Neuron (in vitro differentiated cells): ENCODE results near the gene CRYBB1.
"Not testable (repeated sequence)": the region's sequence is repeated elsewhere in the genome, so short reads cannot be mapped to it uniquely, and the experiment has no call there.

Source experiments
- H2AFZ ChIP-seq: one replicate; pipeline ENCODE4 v1.6.1; 2013; ENCODE audit warnings: low read depth, mild to moderate bottlenecking, inconsistent platforms, low read length, moderate library complexity
- H3K27me3 ChIP-seq: one replicate; pipeline ENCODE4 v1.6.1; 2013; ENCODE audit warnings: low read length; ENCODE audit not compliant: insufficient read depth
- H3K36me3 ChIP-seq: one replicate; pipeline ENCODE4 v1.6.1; 2013; ENCODE audit warnings: low read length; ENCODE audit not compliant: insufficient read depth
- H3K4me1 ChIP-seq: one replicate; pipeline ENCODE4 v1.6.1; 2013; ENCODE audit warnings: low read length; ENCODE audit not compliant: insufficient read depth
- H3K4me3 ChIP-seq: 2 replicates; pipeline ENCODE4 v1.5.1; 2013; ENCODE audit warnings: mild to moderate bottlenecking, low read length, moderate library complexity
- H3K9me3 ChIP-seq: one replicate; pipeline ENCODE4 v1.6.1; 2013; ENCODE audit warnings: low read length

CRYBB1 gene

GRCh38 chr22:26629988-26630761, 12.3 kb upstream of the CRYBB1 start:
- Histone ChIP-seq H3K4me3 (no peak overlapping the region), H3K4me1 (no peaks in the 10 kb centered on the region), H2AFZ (no peak overlapping the region), H3K36me3 (no peaks in the 10 kb centered on the region), H3K27me3 (no peaks in the 10 kb centered on the region), H3K9me3 (no peaks in the 10 kb centered on the region)

DNA sequence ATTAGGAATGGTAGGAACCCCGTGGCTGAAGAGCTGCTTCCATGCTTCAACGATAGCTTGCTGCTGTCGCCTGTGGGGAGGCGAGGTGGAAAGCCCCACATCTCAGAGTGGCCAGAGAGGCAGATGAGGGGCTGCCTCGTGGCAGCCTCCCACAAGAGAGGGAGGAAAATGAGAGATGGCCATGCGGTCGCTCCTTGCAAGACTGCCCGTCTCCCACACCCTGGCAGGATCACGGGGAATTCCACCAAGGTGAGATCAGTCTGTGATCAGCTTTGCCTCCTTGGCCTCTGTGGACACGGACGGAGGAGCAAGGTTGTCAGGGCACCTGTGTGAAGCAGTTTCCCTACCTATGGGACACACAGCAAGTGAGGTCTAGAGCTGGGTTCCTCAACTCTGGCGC, 7.0 kb upstream of the CRYBB1 start:
- no peaks in the 10 kb centered on the region for H3K9me3 ChIP-seq
- no peaks in the 10 kb centered on the region for H3K27me3 ChIP-seq
- H2AFZ ChIP-seq, result no peak overlapping the region
- no peaks in the 10 kb centered on the region for H3K36me3 ChIP-seq
- H3K4me3 ChIP-seq, result no peak overlapping the region
- peaks cover 7% of the 10 kb centered on the region for H3K4me1 ChIP-seq

GRCh38 chr22:26623984-26624383, 6.2 kb upstream of the CRYBB1 start:
- Histone ChIP-seq H3K4me3 (no peak overlapping the region), H3K27me3 (no peaks in the 10 kb centered on the region), H2AFZ (no peak overlapping the region)

DNA sequence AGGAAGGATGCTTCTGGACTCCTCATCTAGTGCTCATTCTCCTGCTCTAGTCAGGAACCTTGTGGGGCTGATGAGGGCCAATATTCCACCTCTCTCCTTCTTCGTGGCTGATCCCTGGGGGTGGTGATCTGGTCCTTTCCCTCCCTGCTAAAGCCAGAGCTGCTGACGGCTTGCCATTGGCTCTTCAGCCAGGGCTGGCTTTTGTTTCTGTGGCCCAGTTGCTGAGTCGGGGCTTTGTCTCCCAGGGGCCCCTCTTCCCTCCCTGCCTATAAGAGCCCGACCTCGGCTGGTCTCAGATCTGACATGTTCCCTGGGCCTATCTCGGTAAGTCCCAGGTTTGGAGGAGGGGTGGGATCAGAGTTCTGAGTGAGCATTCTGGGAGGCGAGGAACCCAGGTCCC, 3.8 kb upstream of the CRYBB1 start, which contains the start of gene CRYBA4:
Gene CRYBA4 (plus strand): TSS at position 301 of the 400 bp plus-strand sequence. CDS start 634 bp downstream, outside the sequence.
- H3K4me3 ChIP-seq, result no peak within 1 kb of the TSS
- H3K27me3 ChIP-seq, result no peaks in the 10 kb centered on the region
- peaks cover 24% of the 10 kb centered on the region for H3K4me1 ChIP-seq
- H3K36me3 ChIP-seq, result no peaks in the 10 kb centered on the region
- no peak within 1 kb of the TSS for H2AFZ ChIP-seq
- no peaks in the 10 kb centered on the region for H3K9me3 ChIP-seq

More at GRCh38 chr22:26623984-26624383, 6.2 kb upstream of the CRYBB1 start:
- Histone ChIP-seq H3K36me3 (no peaks in the 10 kb centered on the region), H3K9me3 (no peaks in the 10 kb centered on the region), H3K4me1 (peaks cover 7% of the 10 kb centered on the region)

DNA sequence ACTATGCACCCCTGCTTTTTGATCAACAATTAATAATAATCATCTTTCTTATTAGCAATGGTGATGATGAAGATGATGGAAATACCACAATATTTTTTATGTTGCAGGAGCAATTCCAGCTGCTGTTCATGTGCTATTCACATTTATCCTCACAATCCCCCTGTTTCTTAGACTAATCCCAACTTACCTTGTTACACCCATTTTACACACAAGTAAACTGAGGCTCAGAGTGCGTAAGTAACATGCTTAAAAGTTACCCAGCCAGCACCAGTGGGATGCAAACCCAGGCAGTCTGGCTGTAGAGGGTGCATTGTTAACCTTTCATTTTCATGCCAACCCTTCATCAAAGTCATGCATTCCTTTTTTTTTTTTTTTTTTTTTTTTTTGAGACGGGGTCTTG, 2.4 kb upstream of the CRYBB1 start:
- no peak overlapping the region for H2AFZ ChIP-seq
- no peaks in the 10 kb centered on the region for H3K9me3 ChIP-seq
- no peaks in the 10 kb centered on the region for H3K36me3 ChIP-seq
- peaks cover 24% of the 10 kb centered on the region for H3K4me1 ChIP-seq
- H3K27me3 ChIP-seq, result no peaks in the 10 kb centered on the region
- no peak overlapping the region for H3K4me3 ChIP-seq

GRCh38 chr22:26619510-26619909, 1.7 kb upstream of the CRYBB1 start:
- H3K9me3 ChIP-seq, result no peaks in the 10 kb centered on the region
- H3K36me3 ChIP-seq, result no peaks in the 10 kb centered on the region
- H3K4me3 ChIP-seq, result no peak overlapping the region
- no peaks in the 10 kb centered on the region for H3K27me3 ChIP-seq
- H3K4me1 ChIP-seq, result peaks cover 30% of the 10 kb centered on the region
- no peak overlapping the region for H2AFZ ChIP-seq

DNA sequence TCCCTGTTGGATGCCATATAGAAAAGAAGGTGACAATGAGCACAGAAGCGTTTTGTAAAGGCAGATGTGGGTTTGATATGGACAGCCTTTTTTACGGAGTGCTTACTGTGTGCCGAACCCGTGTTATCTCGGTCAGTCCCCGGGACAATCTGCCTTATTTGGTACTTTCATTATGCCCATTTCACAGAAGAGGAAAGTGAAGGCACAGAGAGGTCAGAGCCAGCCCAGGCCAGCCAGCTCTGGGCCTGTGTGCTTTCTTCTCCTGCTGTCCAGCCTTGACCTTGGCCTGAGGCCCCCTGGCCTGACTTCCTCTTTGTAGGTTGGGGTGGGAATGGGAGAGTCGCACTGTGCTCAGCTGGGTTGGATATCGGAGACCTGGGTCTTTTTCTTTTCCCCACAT, 628 bp upstream of the CRYBB1 start:
- H3K4me1 ChIP-seq, result peaks cover 38% of the 10 kb centered on the region
- no peak overlapping the region for H2AFZ ChIP-seq
- H3K4me3 ChIP-seq, result no peak overlapping the region
- no peaks in the 10 kb centered on the region for H3K27me3 ChIP-seq
- H3K36me3 ChIP-seq, result no peaks in the 10 kb centered on the region
- no peaks in the 10 kb centered on the region for H3K9me3 ChIP-seq

DNA sequence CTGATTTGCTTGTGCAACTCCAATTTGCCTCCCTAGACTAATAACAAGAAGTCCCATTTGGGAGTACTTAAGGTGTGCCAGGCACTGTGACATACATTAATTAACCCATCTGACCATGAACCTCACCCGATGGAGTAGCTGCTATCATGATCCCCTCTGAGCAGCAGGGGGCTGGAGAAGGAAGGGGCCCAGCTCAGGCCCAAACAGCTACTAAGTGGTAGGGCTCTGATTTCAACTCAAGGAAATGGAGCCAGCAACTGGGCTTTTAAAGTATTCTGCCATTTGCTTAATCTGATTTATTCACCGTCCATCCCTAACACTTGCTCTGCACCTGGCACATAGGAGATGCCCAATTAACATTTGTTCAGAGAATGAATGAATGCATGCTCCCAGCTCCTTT, 1.2 kb downstream of the CRYBB1 start:
- Histone ChIP-seq H2AFZ (no peak overlapping the region), H3K9me3 (no peaks in the 10 kb centered on the region), H3K4me3 (no peak overlapping the region), H3K27me3 (no peaks in the 10 kb centered on the region), H3K4me1 (peaks cover 34% of the 10 kb centered on the region), H3K36me3 (no peaks in the 10 kb centered on the region)

DNA sequence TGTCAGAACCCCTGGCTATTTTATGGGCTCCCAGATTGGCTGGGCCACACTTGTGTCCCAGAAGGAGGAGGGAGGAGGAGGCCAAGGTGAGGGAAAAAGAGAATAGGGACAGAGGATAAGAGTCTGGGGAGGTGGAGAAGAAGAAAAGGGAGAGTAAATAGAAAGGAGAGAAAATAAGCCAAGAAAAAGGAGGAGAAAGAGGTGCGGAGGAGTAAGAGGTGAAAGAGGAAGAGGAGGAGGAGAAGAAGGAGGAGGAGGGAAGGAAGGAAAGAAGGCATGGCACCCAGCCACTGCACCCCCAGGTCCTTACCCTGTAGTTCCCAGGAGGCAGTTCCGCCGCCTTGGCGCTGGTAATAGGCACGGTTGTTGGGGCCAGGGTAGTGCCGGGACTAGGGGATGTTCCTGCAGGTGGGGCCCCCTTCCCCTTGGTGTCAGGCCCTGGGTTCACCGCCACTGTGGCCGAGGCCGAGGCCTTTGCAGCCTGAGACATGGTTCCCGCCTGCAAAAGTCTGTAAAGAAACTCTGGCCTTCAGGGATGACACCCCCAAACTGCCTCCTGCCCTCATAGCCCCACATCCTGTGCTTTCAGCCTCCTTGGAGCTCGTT, 1.9 kb downstream of the CRYBB1 start:
- no peaks in the 10 kb centered on the region for H3K9me3 ChIP-seq
- H3K4me1 ChIP-seq, result peaks cover 31% of the 10 kb centered on the region
- no peak overlapping the region for H2AFZ ChIP-seq
- H3K4me3 ChIP-seq, result no peak overlapping the region
- H3K27me3 ChIP-seq, result no peaks in the 10 kb centered on the region
- no peaks in the 10 kb centered on the region for H3K36me3 ChIP-seq

DNA sequence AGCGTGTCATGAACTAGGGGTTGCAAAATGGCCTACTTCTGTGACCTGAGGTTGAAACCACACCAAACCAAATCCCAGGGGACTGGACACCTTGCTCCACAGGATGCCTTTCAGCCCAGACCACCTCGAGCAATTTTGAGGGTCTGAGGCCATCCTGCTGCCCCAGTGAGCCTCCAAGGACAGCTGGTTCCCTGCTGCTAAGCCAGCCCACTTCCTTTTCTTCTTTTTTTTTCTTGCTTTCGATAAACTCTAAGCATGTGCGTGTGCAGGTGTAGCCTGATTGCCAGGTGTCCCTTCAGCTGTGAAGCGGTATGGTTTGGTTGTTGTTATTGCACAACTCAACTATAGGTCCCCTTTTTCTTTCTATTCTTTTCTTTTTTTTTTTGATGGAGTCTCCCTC, 2.7 kb downstream of the CRYBB1 start:
- Histone ChIP-seq H2AFZ (no peak overlapping the region), H3K9me3 (no peaks in the 10 kb centered on the region), H3K27me3 (no peaks in the 10 kb centered on the region), H3K36me3 (no peaks in the 10 kb centered on the region), H3K4me3 (no peak overlapping the region), H3K4me1 (peaks cover 31% of the 10 kb centered on the region)

- H3K9me3 ChIP-seq, result no peaks in the 10 kb centered on the region
- H3K36me3 ChIP-seq, result no peaks in the 10 kb centered on the region
- H3K4me3 ChIP-seq, result no peak overlapping the region
- no peaks in the 10 kb centered on the region for H3K27me3 ChIP-seq
- peaks cover 31% of the 10 kb centered on the region for H3K4me1 ChIP-seq
- H2AFZ ChIP-seq, result no peak overlapping the region
Observed at GRCh38 chr22:26614322-26614721, 3.5 kb downstream of the CRYBB1 start.

- not testable (repeated sequence) for H3K27me3 ChIP-seq, H3K36me3 ChIP-seq, H3K9me3 ChIP-seq, H2AFZ ChIP-seq, H3K4me3 ChIP-seq
- peaks cover 31% of the 10 kb centered on the region for H3K4me1 ChIP-seq
Observed at GRCh38 chr22:26613753-26614152, 4.1 kb downstream of the CRYBB1 start.

GRCh38 chr22:26612652-26613051, 5.2 kb downstream of the CRYBB1 start:
- H3K9me3 ChIP-seq, result no peaks in the 10 kb centered on the region
- no peak overlapping the region for H3K4me3 ChIP-seq
- no peaks in the 10 kb centered on the region for H3K27me3 ChIP-seq
- no peaks in the 10 kb centered on the region for H3K36me3 ChIP-seq
- no peak overlapping the region for H2AFZ ChIP-seq
- peaks cover 23% of the 10 kb centered on the region for H3K4me1 ChIP-seq
